PFSK-1 (cell line): ENCODE data around the gene RAG2. TPM values are rescaled to one million over a fixed set of nuclear protein-coding genes. Genes with fewer than 3 reads are reported as not detected.

Source experiments
- FOXP2 ChIP-seq: optimal IDR thresholded peaks from 2 replicates; pipeline ENCODE3; 2011; ENCODE audit warnings: borderline replicate concordance, control low read depth, inconsistent platforms; ENCODE audit not compliant: insufficient read depth; ENCODE audit errors: extremely low read length, extremely low read depth
- POLR2AphosphoS5 ChIP-seq: IDR thresholded peaks from 2 replicates; pipeline ENCODE4 v1.6.1; 2012; ENCODE audit warnings: low read depth, mild to moderate bottlenecking, control low read depth, low read length, moderate library complexity
- REST ChIP-seq, 2 experiments: IDR thresholded peaks; 2 replicates each; pipeline versions ENCODE4 v1.6.1 to v1.8.0; 2011 to 2012; ENCODE audit warnings: low read depth in 2 of 2, low read length in 2 of 2, control low read depth in 1 of 2, inconsistent platforms in 1 of 2, mild to moderate bottlenecking in 1 of 2, moderate library complexity in 1 of 2; ENCODE audit not compliant: insufficient read depth in 1 of 2
- SIN3A ChIP-seq: IDR thresholded peaks from 2 replicates; pipeline ENCODE4 v1.6.1; 2012; ENCODE audit warnings: mild to moderate bottlenecking, low read length, moderate library complexity, borderline replicate concordance; ENCODE audit not compliant: insufficient read depth
- TAF1 ChIP-seq: IDR thresholded peaks from 2 replicates; pipeline ENCODE4 v1.6.1; 2012; ENCODE audit warnings: low read length, control low read depth, borderline replicate concordance; ENCODE audit not compliant: insufficient read depth
- polyA plus RNA-seq: library from polyadenylated mRNA; unstranded; fragments of >200 nt; gene quantifications from one replicate; pipeline ENCODE4 v1.2.1, GENCODE V29; 2012; ENCODE audit warnings: low read depth, missing spikeins; ENCODE audit not compliant: insufficient read length

Gene RAG2
- polyA plus RNA-seq = not detected

- TF ChIP-seq TAF1 = no peak
- TF ChIP-seq FOXP2 = no peak
- no peak for TF ChIP-seq POLR2AphosphoS5
- no peak for TF ChIP-seq SIN3A
- TF ChIP-seq REST (IDR thresholded peaks at IDR 0.05; ENCODE audit: insufficient read depth in 1 of 2, low read depth in 2 of 2, low read length in 2 of 2) = no peak
These were observed at the start of gene RAG2 for GRCh38 chr11:36598051-36598450. Gene RAG2, minus strand, starts transcription at chr11:36598236. Its CDS starts 4,068 bp downstream, at chr11:36594168.

- TF ChIP-seq REST (IDR thresholded peaks at IDR 0.05; ENCODE audit: insufficient read depth in 1 of 2, low read depth in 2 of 2, low read length in 2 of 2) (no peak), FOXP2 (no peak), POLR2AphosphoS5 (no peak), TAF1 (no peak), SIN3A (no peak)
These were observed 40.5 kb upstream of the RAG2 start for GRCh38 chr11:36638556-36638955.

GRCh38 chr11:36635066-36635862 lies 37.2 kb upstream of the RAG2 start:
- TF ChIP-seq REST (IDR thresholded peaks at IDR 0.05; ENCODE audit: insufficient read depth in 1 of 2, low read depth in 2 of 2, low read length in 2 of 2) (no peak), SIN3A (no peak), FOXP2 (no peak), POLR2AphosphoS5 (no peak), TAF1 (no peak)

- TF ChIP-seq SIN3A (no peak), FOXP2 (no peak), TAF1 (no peak), REST (IDR thresholded peaks at IDR 0.05; ENCODE audit: insufficient read depth in 1 of 2, low read depth in 2 of 2, low read length in 2 of 2) (no peak), POLR2AphosphoS5 (no peak)
These were observed 33.7 kb upstream of the RAG2 start for GRCh38 chr11:36631774-36632173.
